Measurements from ENCODE around the gene PALM.

- TF ChIP-seq CTCF (conservative IDR thresholded peaks at IDR 0.05; ENCODE audit: low read depth, low read length) (no peak), EZH2 (IDR thresholded peaks at IDR 0.05; ENCODE audit: low read length, unreplicated experiment) (no peak)
Measured at GRCh38 chr19:678791-679388, 29.8 kb upstream of the PALM start.

Measured in PC-3 (cell line).